Left ventricle myocardium inferior (tissue), 1 donor: ENCODE results near the gene BCL11B. TPM values are rescaled to one million over a fixed set of nuclear protein-coding genes. Genes with fewer than 3 reads are reported as not detected.

Experiments used
- DNase-seq: peaks from one replicate; pipeline ENCODE4 v3.0.0-alpha.2; 2020
- H3K27ac ChIP-seq: fragments of 200-600 bp; replicated peaks from 2 replicates; pipeline ENCODE4 v1.8.0; 2021
- H3K27me3 ChIP-seq: fragments of 200-600 bp; 2 replicates; pipeline ENCODE4 v1.8.0; 2021; ENCODE audit warnings: low read depth
- H3K36me3 ChIP-seq: fragments of 200-600 bp; 2 replicates; pipeline ENCODE4 v1.8.0; 2021
- H3K4me1 ChIP-seq: fragments of 200-600 bp; 2 replicates; pipeline ENCODE4 v1.8.0; 2021
- H3K4me3 ChIP-seq: fragments of 200-600 bp; 2 replicates; pipeline ENCODE4 v1.8.0; 2021; ENCODE audit warnings: mild to moderate bottlenecking, moderate library complexity
- H3K9me3 ChIP-seq: fragments of 200-600 bp; replicated peaks from 2 replicates; pipeline ENCODE4 v1.8.0; 2021
- intact Hi-C: fragments of 100-400 bp; cut with micrococcal nuclease; formaldehyde crosslinking; loops from one replicate; pipeline ENCODE4 v1.11.0; 2022
- total RNA-seq: library from RNA; stranded (reverse); fragmentation: NEBNext Ultra II Directional; extraction: Animal tissue kit (Norgen Biotek cat#: 25700); gene quantifications from one replicate; pipeline ENCODE4 v1.2.1, GENCODE V29; 2021
- TF ChIP-seq, protein P1 (sequence below): fragments of 200-600 bp; IDR thresholded peaks from 2 replicates; pipeline ENCODE4 v1.8.0; 2021; ENCODE audit warnings: antibody characterized with exemption, mild to moderate bottlenecking, borderline replicate concordance
- donor health status: DM: no; HTN: yes; CAD: no; lungs with severe emphysema.

Gene BCL11B
- total RNA-seq, 1 donor from 2014 or later = 0.11 TPM

DNA sequence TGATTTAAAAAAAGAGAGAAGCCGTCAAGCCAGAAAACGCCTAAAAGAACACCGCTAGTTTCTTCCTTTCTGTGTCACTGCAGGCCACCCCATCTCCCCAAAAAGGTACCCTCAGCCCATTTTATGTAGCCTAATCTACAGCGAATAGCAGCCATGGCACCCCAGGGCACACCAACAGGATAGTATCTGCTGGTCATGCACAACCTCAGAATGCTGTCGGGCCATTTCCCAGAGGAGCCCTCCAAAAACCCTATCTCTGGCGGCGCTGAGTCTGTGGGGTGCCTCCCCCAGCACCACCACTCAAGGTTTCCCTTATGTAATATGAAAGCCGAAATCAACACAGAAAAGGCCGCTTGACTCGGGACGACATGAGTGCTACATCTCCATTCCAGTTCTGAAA is 98.9 kb downstream of the BCL11B start:
- Histone ChIP-seq H3K27me3 (peaks cover 11% of the 10 kb centered on the region), H3K36me3 (no peaks in the 10 kb centered on the region), H3K4me1 (no peaks in the 10 kb centered on the region), H3K9me3 (no peaks in the 10 kb centered on the region), H3K4me3 (no peak overlapping the region), H3K27ac (no peak overlapping the region)
- DNase-seq = no peak
- TF ChIP-seq, protein P1, sequence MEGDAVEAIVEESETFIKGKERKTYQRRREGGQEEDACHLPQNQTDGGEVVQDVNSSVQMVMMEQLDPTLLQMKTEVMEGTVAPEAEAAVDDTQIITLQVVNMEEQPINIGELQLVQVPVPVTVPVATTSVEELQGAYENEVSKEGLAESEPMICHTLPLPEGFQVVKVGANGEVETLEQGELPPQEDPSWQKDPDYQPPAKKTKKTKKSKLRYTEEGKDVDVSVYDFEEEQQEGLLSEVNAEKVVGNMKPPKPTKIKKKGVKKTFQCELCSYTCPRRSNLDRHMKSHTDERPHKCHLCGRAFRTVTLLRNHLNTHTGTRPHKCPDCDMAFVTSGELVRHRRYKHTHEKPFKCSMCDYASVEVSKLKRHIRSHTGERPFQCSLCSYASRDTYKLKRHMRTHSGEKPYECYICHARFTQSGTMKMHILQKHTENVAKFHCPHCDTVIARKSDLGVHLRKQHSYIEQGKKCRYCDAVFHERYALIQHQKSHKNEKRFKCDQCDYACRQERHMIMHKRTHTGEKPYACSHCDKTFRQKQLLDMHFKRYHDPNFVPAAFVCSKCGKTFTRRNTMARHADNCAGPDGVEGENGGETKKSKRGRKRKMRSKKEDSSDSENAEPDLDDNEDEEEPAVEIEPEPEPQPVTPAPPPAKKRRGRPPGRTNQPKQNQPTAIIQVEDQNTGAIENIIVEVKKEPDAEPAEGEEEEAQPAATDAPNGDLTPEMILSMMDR = no peak
- intact Hi-C loops = no loop called here

DNA sequence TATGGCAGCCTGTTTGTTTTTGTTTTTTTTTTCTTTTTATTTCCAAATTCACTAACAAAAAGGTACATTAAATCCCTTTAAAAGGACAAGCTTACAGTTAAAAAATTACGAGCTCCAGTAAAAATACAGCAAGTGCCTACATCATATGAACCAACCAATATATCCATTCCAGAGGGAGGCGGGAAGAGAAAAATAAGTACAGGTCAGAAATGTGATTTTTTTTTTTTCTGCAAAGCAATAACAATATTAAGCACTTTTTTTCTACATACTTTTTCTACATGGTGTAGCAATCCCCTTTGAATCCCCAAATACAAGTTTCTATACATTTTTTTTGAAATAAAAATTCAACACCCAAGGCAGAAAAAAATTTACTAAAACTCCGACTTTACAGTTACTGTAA is 100.6 kb downstream of the BCL11B start:
- TF ChIP-seq, protein P1 = no peak
- DNase-seq = no peak
- Histone ChIP-seq H3K9me3 (no peaks in the 10 kb centered on the region), H3K4me1 (no peaks in the 10 kb centered on the region), H3K27ac (no peak overlapping the region), H3K4me3 (no peak overlapping the region), H3K27me3 (peaks cover 26% of the 10 kb centered on the region), H3K36me3 (no peaks in the 10 kb centered on the region)
- intact Hi-C loops = no loop called here

DNA sequence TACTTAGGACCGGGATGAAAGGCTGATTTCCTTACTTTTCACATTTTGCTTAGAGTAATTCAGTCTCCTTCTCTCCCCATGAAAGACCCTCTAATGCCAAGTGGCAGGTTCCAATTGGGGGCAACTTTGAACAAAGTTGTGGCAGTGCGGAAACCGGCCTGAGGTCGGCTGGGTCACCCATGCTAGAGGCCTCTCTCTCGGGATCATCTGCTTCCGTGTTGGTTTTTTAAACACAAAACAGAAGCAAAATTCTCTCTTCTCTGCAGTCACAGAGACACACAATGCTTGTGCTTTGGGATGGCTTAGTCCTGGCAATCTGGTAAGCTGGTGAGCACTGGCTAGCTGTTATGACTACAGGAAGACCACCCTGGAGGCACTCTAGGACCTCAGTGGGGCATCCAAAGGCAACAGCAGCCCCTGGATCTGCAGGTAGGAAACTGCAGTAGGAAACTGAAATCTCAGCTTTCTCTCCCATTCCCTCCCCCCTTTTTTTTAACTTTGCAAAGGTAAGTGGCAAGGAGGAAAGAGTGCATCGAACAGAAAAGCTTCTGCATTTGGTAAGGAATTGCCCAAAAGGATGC is 102.1 kb downstream of the BCL11B start:
- intact Hi-C loops = no loop called here
- no peak overlapping the region for H3K27ac ChIP-seq

DNA sequence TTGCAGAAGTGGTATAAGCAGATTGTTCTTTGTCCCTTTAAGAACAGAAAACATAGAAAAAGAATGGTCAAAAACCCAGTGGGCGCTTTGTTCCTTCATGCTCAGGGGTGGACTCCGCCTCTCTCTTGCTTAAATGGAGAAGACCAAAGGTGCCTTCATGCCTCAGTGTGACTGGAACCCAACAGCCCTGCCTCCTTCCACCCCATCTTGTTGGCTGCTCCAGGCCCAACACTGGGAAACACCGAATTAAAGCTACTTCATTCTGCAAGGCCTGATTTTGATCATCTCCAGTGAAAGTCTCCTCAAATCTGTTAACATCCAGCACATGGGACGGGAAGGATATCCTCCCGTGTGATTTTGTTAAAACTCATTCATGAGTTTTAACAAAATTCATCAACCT is 103.7 kb downstream of the BCL11B start:
- Histone ChIP-seq H3K4me1 (no peaks in the 10 kb centered on the region), H3K36me3 (no peaks in the 10 kb centered on the region), H3K4me3 (no peak overlapping the region), H3K9me3 (no peaks in the 10 kb centered on the region), H3K27ac (no peak overlapping the region), H3K27me3 (peaks cover 45% of the 10 kb centered on the region)
- no peak for DNase-seq
- intact Hi-C loops = no loop called here
- TF ChIP-seq, protein P1 = no peak

More for the DNA sequence above, 102.1 kb downstream of the BCL11B start:
- H3K4me1 ChIP-seq = no peaks in the 10 kb centered on the region
- no peak for DNase-seq
- TF ChIP-seq, protein P1 = no peak
- no peaks in the 10 kb centered on the region for H3K36me3 ChIP-seq
- peaks cover 39% of the 10 kb centered on the region for H3K27me3 ChIP-seq
- no peaks in the 10 kb centered on the region for H3K9me3 ChIP-seq
- no peak overlapping the region for H3K4me3 ChIP-seq

DNA sequence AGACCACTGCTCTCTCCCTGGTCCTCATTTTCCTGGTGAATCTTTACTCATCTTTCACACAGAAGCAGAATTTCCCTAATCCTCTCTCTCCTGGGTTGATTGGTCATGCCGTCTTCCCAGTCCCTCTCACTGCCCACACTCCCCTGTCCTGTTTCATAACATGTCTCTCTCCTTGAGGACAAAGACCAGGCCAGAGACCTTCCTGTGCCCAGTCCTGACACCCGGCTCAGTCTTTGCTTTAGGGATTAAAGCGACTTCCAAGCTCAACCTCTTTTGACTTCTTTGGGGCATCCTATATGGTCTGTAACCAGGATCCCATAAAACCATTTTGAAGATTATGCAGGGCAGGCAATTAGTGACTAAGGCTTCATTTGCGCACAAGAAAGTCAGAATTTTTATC is 105.5 kb downstream of the BCL11B start:
- no peak for DNase-seq
- Histone ChIP-seq H3K27ac (no peak overlapping the region), H3K9me3 (peaks cover 3% of the 10 kb centered on the region), H3K4me1 (no peaks in the 10 kb centered on the region), H3K27me3 (peaks cover 50% of the 10 kb centered on the region), H3K36me3 (no peaks in the 10 kb centered on the region), H3K4me3 (no peak overlapping the region)
- intact Hi-C loops = no loop called here
- TF ChIP-seq, protein P1 = no peak
